ENCODE measurements around the gene DLX1. TPM values are rescaled to one million over a fixed set of nuclear protein-coding genes. Genes with fewer than 3 reads are reported as not detected.

DLX1 gene
- total and polyA plus RNA-seq, 9 of the 15 experiments (the other 6 are each of a cell fraction or from before 2014, with no cell fraction given) = 1.9 to 26.2 (median 9.6) TPM

DNA sequence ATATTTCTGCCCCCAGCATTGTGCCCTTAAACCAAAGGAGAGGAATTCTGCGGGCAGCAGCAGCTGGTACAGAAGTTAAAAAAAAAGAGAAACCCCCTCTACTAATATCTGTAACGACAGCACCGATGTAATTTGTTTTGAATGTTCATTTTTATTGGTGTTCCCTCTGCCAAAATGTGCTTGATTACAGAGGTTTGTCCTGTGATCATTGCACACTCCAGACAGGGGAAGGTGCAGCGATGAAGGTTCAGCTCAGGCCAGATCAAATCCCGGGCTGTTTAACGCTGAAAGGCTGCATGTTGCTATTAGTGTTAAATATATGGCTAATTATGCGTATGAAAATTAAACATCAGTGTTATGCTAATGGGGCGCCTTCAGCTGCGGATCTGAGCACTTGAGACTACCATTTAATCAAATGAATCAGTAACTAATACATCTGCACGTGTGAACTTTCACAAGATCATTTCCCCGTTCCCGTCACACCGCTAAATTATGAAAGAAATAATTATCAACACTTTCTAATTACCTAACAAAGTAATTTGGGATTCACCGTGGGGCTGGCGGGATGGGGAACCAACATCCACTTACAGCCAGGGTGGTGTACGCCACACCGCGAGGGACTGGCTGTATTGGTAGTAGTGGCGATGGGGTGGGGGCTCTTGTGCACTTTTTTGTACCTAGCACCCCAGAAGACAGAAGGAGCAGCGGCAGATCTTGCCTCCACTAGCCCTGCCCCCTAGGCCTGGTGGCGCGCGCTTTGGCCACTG lies 1.5 kb upstream of the DLX1 start (continued):
- TF ChIP-seq GATAD2A (IDR thresholded peaks at IDR 0.05) = 0 out of 2 replicates have a peak, but pooled peaks have one; percentile 16
- TF ChIP-seq, protein P1, sequence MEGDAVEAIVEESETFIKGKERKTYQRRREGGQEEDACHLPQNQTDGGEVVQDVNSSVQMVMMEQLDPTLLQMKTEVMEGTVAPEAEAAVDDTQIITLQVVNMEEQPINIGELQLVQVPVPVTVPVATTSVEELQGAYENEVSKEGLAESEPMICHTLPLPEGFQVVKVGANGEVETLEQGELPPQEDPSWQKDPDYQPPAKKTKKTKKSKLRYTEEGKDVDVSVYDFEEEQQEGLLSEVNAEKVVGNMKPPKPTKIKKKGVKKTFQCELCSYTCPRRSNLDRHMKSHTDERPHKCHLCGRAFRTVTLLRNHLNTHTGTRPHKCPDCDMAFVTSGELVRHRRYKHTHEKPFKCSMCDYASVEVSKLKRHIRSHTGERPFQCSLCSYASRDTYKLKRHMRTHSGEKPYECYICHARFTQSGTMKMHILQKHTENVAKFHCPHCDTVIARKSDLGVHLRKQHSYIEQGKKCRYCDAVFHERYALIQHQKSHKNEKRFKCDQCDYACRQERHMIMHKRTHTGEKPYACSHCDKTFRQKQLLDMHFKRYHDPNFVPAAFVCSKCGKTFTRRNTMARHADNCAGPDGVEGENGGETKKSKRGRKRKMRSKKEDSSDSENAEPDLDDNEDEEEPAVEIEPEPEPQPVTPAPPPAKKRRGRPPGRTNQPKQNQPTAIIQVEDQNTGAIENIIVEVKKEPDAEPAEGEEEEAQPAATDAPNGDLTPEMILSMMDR (IDR thresholded peaks at IDR 0.05 in 2 of 3, conservative IDR thresholded peaks at IDR 0.05 in 1 of 3; ENCODE audit: insufficient read depth in 2 of 3, low read depth in 1 of 3, low read length in 3 of 3) = peak in 2 of 3 experiments; percentile 12 to 16; a peak in 2 of 6 replicates
- 0 out of 4 replicates have a peak, but pooled peaks of 1 of the 2 experiments have one; percentile 18 for TF ChIP-seq CSDE1 (IDR thresholded peaks at IDR 0.05)

DNA sequence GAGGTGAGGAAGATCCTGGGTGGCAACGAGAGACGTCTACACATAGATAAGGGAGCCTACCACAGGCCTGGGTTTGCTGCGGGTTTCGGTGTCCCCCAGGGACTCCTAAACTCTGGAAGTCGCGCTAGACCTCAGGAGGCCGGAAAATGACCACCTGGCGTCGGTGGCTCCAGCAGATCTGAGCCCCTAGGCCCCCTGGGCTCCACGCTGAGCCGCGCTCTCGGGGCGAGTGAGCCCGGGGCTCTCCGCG lies 987 bp upstream of the DLX1 start:
- WGBS (ENCODE audit: insufficient coverage, low coverage, missing lambda C conversion rate) = 3% methylated on average over 17 of the region's 17 CpGs
- POLR2A ChIA-PET = interaction anchor here (0.6 to 1.7 kb wide), 10 partner anchors 9 to 161 kb away, joined by 3 to 14 read pairs (median 5); no protein-coding TSS in a partner anchor
- TF ChIP-seq GATAD2B (IDR thresholded peaks at IDR 0.05; ENCODE audit: borderline replicate concordance) (no peak), SP2 (IDR thresholded peaks at IDR 0.05; ENCODE audit: extremely low read depth, low read depth, low read length, poor library complexity, severe bottlenecking) (no peak), RBBP5 (IDR thresholded peaks at IDR 0.05; ENCODE audit: borderline replicate concordance, insufficient read depth, low read length, poor library complexity, severe bottlenecking) (no peak), ZC3H8 (IDR thresholded peaks at IDR 0.05) (no peak), ASH1L (IDR thresholded peaks at IDR 0.05; ENCODE audit: borderline replicate concordance, low read depth, partially characterized antibody) (no peak), L3MBTL2 (IDR thresholded peaks at IDR 0.05) (no peak; the same call in 1 of the 2 replicates)
- TF ChIP-seq, protein P2, sequence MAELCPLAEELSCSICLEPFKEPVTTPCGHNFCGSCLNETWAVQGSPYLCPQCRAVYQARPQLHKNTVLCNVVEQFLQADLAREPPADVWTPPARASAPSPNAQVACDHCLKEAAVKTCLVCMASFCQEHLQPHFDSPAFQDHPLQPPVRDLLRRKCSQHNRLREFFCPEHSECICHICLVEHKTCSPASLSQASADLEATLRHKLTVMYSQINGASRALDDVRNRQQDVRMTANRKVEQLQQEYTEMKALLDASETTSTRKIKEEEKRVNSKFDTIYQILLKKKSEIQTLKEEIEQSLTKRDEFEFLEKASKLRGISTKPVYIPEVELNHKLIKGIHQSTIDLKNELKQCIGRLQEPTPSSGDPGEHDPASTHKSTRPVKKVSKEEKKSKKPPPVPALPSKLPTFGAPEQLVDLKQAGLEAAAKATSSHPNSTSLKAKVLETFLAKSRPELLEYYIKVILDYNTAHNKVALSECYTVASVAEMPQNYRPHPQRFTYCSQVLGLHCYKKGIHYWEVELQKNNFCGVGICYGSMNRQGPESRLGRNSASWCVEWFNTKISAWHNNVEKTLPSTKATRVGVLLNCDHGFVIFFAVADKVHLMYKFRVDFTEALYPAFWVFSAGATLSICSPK (IDR thresholded peaks at IDR 0.05; ENCODE audit: borderline replicate concordance) = no peak
- TF ChIP-seq, protein P3, sequence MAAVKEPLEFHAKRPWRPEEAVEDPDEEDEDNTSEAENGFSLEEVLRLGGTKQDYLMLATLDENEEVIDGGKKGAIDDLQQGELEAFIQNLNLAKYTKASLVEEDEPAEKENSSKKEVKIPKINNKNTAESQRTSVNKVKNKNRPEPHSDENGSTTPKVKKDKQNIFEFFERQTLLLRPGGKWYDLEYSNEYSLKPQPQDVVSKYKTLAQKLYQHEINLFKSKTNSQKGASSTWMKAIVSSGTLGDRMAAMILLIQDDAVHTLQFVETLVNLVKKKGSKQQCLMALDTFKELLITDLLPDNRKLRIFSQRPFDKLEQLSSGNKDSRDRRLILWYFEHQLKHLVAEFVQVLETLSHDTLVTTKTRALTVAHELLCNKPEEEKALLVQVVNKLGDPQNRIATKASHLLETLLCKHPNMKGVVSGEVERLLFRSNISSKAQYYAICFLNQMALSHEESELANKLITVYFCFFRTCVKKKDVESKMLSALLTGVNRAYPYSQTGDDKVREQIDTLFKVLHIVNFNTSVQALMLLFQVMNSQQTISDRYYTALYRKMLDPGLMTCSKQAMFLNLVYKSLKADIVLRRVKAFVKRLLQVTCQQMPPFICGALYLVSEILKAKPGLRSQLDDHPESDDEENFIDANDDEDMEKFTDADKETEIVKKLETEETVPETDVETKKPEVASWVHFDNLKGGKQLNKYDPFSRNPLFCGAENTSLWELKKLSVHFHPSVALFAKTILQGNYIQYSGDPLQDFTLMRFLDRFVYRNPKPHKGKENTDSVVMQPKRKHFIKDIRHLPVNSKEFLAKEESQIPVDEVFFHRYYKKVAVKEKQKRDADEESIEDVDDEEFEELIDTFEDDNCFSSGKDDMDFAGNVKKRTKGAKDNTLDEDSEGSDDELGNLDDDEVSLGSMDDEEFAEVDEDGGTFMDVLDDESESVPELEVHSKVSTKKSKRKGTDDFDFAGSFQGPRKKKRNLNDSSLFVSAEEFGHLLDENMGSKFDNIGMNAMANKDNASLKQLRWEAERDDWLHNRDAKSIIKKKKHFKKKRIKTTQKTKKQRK (IDR thresholded peaks at IDR 0.05; ENCODE audit: borderline replicate concordance, low read depth, low read length) = 0 out of 2 replicates have a peak, but pooled peaks have one; percentile 16

More for the DNA sequence above, 987 bp upstream of the DLX1 start:
- CTCF ChIA-PET (ENCODE audit: low intra/inter-chr PET ratio) = no interaction called here
- peak overlapping the region; percentile 65 for H3K4me3 ChIP-seq
- H3K36me3 ChIP-seq (ENCODE audit: control insufficient read depth, insufficient read depth, low read length) = peaks cover 20% of the 10 kb centered on the region; the same call in 1 of the 3 replicates
- in situ Hi-C loops (cut with MboI) = no loop called here
- intact Hi-C loops (cut with micrococcal nuclease) = loop anchor here (2.0 kb wide), 2 partner anchors 38 to 84 kb away; no protein-coding TSS in a partner anchor
- H3K9me1 ChIP-seq (ENCODE audit: control insufficient read depth, insufficient read depth, low read length) = no peaks in the 10 kb centered on the region
- H3K9ac ChIP-seq (ENCODE audit: insufficient read depth in 1 of 2, low read depth in 2 of 2, low read length in 2 of 2) = peak overlapping the region; percentile 79 to 95
- peaks cover 7 to 43% of the 10 kb centered on the region in 2 experiments; a peak in 4 of 5 replicates for H3K4me1 ChIP-seq (replicated peaks in 1 of 2; ENCODE audit: control insufficient read depth in 2 of 2, insufficient read depth in 2 of 2, low read length in 2 of 2)
- peaks cover 8% of the 10 kb centered on the region; the same call in 2 of the 3 replicates for H3K79me2 ChIP-seq (ENCODE audit: control insufficient read depth, insufficient read depth, low read length)
- ATAC-seq (peak; percentile 59), DNase-seq (ENCODE audit: extremely low read depth in 1 of 4, low spot score in 3 of 4) (peak; percentile 76 to 81 (median 78)), FAIRE-seq (peak; percentile 85)
- H3K27me3 ChIP-seq (ENCODE audit: control insufficient read depth in 2 of 2, insufficient read depth in 2 of 2, low read length in 2 of 2) = no peaks in the 10 kb centered on the region
- BruUV-seq (replicated peaks) = no TSS peak
- peak overlapping the region; percentile 99 for H2AFZ ChIP-seq (ENCODE audit: low read depth, low read length)
- H3K9me3 ChIP-seq (replicated peaks; ENCODE audit: control insufficient read depth, insufficient read depth, low read depth, low read length) = 0 out of 2 replicates have a peak, but pooled peaks cover 3% of the 10 kb centered on the region
- peak overlapping the region; percentile 94 for H3K4me2 ChIP-seq (ENCODE audit: insufficient read depth, low read length)
- H3K27ac ChIP-seq (ENCODE audit: extremely low read depth, low read depth, low read length) = peak overlapping the region; percentile 81
- no peaks in the 10 kb centered on the region for H4K20me1 ChIP-seq (replicated peaks; ENCODE audit: control insufficient read depth, insufficient read depth, low read length)

All from K562 (cell line).